Measurements from ENCODE around the gene SUPT4H1. TPM values are rescaled to one million over a fixed set of nuclear protein-coding genes. Genes with fewer than 3 reads are reported as not detected.
"Not testable (repeated sequence)": the region's sequence is repeated elsewhere in the genome, so short reads cannot be mapped to it uniquely, and the experiment has no call there.

The SUPT4H1 gene
- total RNA-seq: 89.6 and 95.7 TPM in 2 replicates
- long read RNA-seq, transcript SUPT4H1-201 (5 exons, 1,489 nt): major isoform, 23 of 34 reads
- long read RNA-seq, transcript SUPT4H1-202 (5 exons, 1,643 nt): minor isoform, 9 of 34 reads
- long read RNA-seq, partial matches to known transcripts: 0 of 34 reads
- long read RNA-seq, other reads (novel, unspliced or antisense): 1 of 34 reads

GRCh38 chr17:58351831-58352595 lies at the start of gene SUPT4H1:
Gene SUPT4H1 (minus strand): TSS chr17:58352201. CDS start chr17:58352135, 66 bp downstream.
- Mint-ChIP-seq H3K4me1 (ENCODE audit: low read depth) (peaks cover 10% of the 10 kb centered on the region), H3K9me3 (ENCODE audit: low read depth) (no peaks in the 10 kb centered on the region), H3K27ac (peak within 1 kb of the TSS; percentile 100), H3K36me3 (ENCODE audit: insufficient read depth) (peaks cover 18% of the 10 kb centered on the region), H3K27me3 (no peaks in the 10 kb centered on the region), H3K4me3 (ENCODE audit: low read depth) (peak within 1 kb of the TSS; percentile 100)
- DNase-seq (ENCODE audit: low spot score, unreplicated experiment): peak; percentile 88
- TF ChIP-seq, protein P1, sequence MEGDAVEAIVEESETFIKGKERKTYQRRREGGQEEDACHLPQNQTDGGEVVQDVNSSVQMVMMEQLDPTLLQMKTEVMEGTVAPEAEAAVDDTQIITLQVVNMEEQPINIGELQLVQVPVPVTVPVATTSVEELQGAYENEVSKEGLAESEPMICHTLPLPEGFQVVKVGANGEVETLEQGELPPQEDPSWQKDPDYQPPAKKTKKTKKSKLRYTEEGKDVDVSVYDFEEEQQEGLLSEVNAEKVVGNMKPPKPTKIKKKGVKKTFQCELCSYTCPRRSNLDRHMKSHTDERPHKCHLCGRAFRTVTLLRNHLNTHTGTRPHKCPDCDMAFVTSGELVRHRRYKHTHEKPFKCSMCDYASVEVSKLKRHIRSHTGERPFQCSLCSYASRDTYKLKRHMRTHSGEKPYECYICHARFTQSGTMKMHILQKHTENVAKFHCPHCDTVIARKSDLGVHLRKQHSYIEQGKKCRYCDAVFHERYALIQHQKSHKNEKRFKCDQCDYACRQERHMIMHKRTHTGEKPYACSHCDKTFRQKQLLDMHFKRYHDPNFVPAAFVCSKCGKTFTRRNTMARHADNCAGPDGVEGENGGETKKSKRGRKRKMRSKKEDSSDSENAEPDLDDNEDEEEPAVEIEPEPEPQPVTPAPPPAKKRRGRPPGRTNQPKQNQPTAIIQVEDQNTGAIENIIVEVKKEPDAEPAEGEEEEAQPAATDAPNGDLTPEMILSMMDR (IDR thresholded peaks at IDR 0.05; ENCODE audit: unreplicated experiment): peak; percentile 18

- DNase-seq (ENCODE audit: low spot score, unreplicated experiment): no peak
- Mint-ChIP-seq H3K27me3 (no peaks in the 10 kb centered on the region), H3K36me3 (ENCODE audit: insufficient read depth) (peaks cover 13% of the 10 kb centered on the region), H3K4me1 (ENCODE audit: low read depth) (peaks cover 11% of the 10 kb centered on the region), H3K4me3 (ENCODE audit: low read depth) (no peak overlapping the region), H3K9me3 (ENCODE audit: low read depth) (no peaks in the 10 kb centered on the region), H3K27ac (no peak overlapping the region)
- TF ChIP-seq, protein P1 (IDR thresholded peaks at IDR 0.05; ENCODE audit: unreplicated experiment): no peak
Observed at GRCh38 chr17:58401287-58401686, 49.3 kb upstream of the SUPT4H1 start.

GRCh38 chr17:58400826-58401225 lies 48.8 kb upstream of the SUPT4H1 start:
- peaks cover 11% of the 10 kb centered on the region for H3K4me1 Mint-ChIP-seq (ENCODE audit: low read depth)

DNA sequence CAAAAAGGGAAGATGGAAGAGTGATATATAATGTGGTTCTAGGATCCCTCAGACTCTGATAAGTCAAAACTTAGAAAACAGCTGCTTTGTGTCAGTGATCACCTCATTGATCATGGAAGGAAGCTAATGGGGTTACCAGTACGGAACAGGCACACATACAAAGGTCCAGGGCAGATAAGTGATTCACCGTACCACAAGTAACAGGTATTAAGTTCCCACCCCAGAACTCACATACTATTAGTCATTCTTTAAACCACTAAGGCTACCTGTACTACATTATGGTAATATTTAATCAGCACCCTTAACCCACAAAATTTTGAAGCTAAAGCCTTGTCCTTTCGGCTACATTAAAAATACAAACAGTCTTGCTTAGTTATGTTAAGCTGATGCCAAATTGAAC lies 48.0 kb upstream of the SUPT4H1 start:
- H3K36me3 Mint-ChIP-seq (ENCODE audit: insufficient read depth): peaks cover 13% of the 10 kb centered on the region
- no peak overlapping the region for H3K27ac Mint-ChIP-seq
- H3K27me3 Mint-ChIP-seq: no peaks in the 10 kb centered on the region
- no peak overlapping the region for H3K4me3 Mint-ChIP-seq (ENCODE audit: low read depth)
- peaks cover 11% of the 10 kb centered on the region for H3K4me1 Mint-ChIP-seq (ENCODE audit: low read depth)
- no peaks in the 10 kb centered on the region for H3K9me3 Mint-ChIP-seq (ENCODE audit: low read depth)
- DNase-seq (ENCODE audit: low spot score, unreplicated experiment): no peak
- TF ChIP-seq, protein P1 (IDR thresholded peaks at IDR 0.05; ENCODE audit: unreplicated experiment): no peak

More at GRCh38 chr17:58400826-58401225, 48.8 kb upstream of the SUPT4H1 start:
- H3K27ac Mint-ChIP-seq: no peak overlapping the region
- peaks cover 13% of the 10 kb centered on the region for H3K36me3 Mint-ChIP-seq (ENCODE audit: insufficient read depth)
- TF ChIP-seq, protein P1 (IDR thresholded peaks at IDR 0.05; ENCODE audit: unreplicated experiment): no peak
- H3K27me3 Mint-ChIP-seq: no peaks in the 10 kb centered on the region
- no peaks in the 10 kb centered on the region for H3K9me3 Mint-ChIP-seq (ENCODE audit: low read depth)
- no peak for DNase-seq (ENCODE audit: low spot score, unreplicated experiment)
- no peak overlapping the region for H3K4me3 Mint-ChIP-seq (ENCODE audit: low read depth)

GRCh38 chr17:58398574-58399266 lies 46.7 kb upstream of the SUPT4H1 start:
- Mint-ChIP-seq H3K4me3 (ENCODE audit: low read depth) (no peak overlapping the region), H3K36me3 (ENCODE audit: insufficient read depth) (peaks cover 14% of the 10 kb centered on the region), H3K4me1 (ENCODE audit: low read depth) (peaks cover 11% of the 10 kb centered on the region), H3K9me3 (ENCODE audit: low read depth) (no peaks in the 10 kb centered on the region), H3K27me3 (no peaks in the 10 kb centered on the region), H3K27ac (no peak overlapping the region)
- DNase-seq (ENCODE audit: low spot score, unreplicated experiment): no peak
- TF ChIP-seq, protein P1 (IDR thresholded peaks at IDR 0.05; ENCODE audit: unreplicated experiment): no peak

DNA sequence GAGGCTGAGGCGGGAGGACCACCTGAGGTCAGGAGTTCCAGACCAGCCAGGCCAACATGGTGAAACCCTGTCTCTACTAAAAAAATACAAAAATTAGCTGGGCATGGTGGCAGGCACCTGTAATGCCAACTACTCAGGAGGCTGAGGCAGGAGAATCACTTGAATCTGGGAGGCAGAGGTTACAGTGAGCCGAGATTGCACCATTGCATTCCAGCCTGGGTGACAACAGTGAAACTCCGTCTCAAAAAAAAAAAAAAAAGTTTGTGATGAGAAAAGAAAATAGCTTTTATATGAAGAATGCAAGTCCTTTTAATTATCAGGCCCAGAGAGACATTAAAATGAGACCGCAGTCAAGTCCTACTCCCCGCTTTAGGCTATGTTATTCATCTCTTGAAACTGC lies 45.4 kb upstream of the SUPT4H1 start:
- not testable (repeated sequence) for H3K4me3 Mint-ChIP-seq (ENCODE audit: low read depth); H3K27ac Mint-ChIP-seq; DNase-seq (ENCODE audit: low spot score, unreplicated experiment); H3K9me3 Mint-ChIP-seq (ENCODE audit: low read depth); H3K27me3 Mint-ChIP-seq
- Mint-ChIP-seq H3K4me1 (ENCODE audit: low read depth) (peaks cover 11% of the 10 kb centered on the region), H3K36me3 (ENCODE audit: insufficient read depth) (peaks cover 12% of the 10 kb centered on the region)
